ENCODE measurements around the gene JAKMIP2. TPM values are rescaled to one million over a fixed set of nuclear protein-coding genes. Genes with fewer than 3 reads are reported as not detected.
"Not testable (repeated sequence)": the region's sequence is repeated elsewhere in the genome, so short reads cannot be mapped to it uniquely, and the experiment has no call there.

Gene JAKMIP2
- total and polyA plus RNA-seq, 2 experiments from 2014 or later, result 0.23 TPM; not detected in 1

GRCh38 chr5:147805030-147805454, 22.5 kb upstream of the JAKMIP2 start:
- Histone ChIP-seq H3K9me2 (ENCODE audit: insufficient read depth) (no peaks in the 10 kb centered on the region), H3K9me3 (ENCODE audit: low read depth) (no peaks in the 10 kb centered on the region), H2AFZ (no peak overlapping the region), H3K27me3 (replicated peaks; ENCODE audit: insufficient read depth) (no peaks in the 10 kb centered on the region), H3F3A (ENCODE audit: insufficient read depth) (no peaks in the 10 kb centered on the region), H3K4me2 (ENCODE audit: unreplicated experiment) (no peak overlapping the region), H3K36me3 (ENCODE audit: low read depth) (no peaks in the 10 kb centered on the region), H3K9ac (no peak overlapping the region), H3K79me2 (ENCODE audit: insufficient read depth) (no peaks in the 10 kb centered on the region), H3K4me1 (ENCODE audit: insufficient read depth) (no peaks in the 10 kb centered on the region), H4K20me1 (ENCODE audit: insufficient read depth) (no peaks in the 10 kb centered on the region), H3K4me3 (no peak overlapping the region), H3K27ac (no peak overlapping the region)
- TF ChIP-seq EZH2phosphoT487 (IDR thresholded peaks at IDR 0.05; ENCODE audit: insufficient read depth, low read depth), result no peak
- TF ChIP-seq EZH2 (IDR thresholded peaks at IDR 0.05; ENCODE audit: insufficient read depth, poor library complexity, severe bottlenecking), result no peak
- 1 to 3% methylated on average over 6 of the region's 6 CpGs for WGBS, 2 experiments (ENCODE audit: low coverage in 1 of 2, low lambda C conversion rate in 2 of 2, missing lambda C conversion rate in 2 of 2)
- in situ Hi-C loops (cut with MboI), result loop anchor here (10.0 kb wide), 1 partner anchor 160 kb away; no protein-coding TSS in a partner anchor
- no peak for DNase-seq

- Histone ChIP-seq H3K4me2 (ENCODE audit: unreplicated experiment) (no peak overlapping the region), H3K27me3 (replicated peaks; ENCODE audit: insufficient read depth) (no peaks in the 10 kb centered on the region), H3K79me2 (ENCODE audit: insufficient read depth) (no peaks in the 10 kb centered on the region), H2AFZ (no peak overlapping the region), H3K27ac (no peak overlapping the region), H4K20me1 (ENCODE audit: insufficient read depth) (no peaks in the 10 kb centered on the region), H3K9ac (no peak overlapping the region), H3K4me3 (no peak overlapping the region), H3K36me3 (ENCODE audit: low read depth) (no peaks in the 10 kb centered on the region), H3K9me3 (ENCODE audit: low read depth) (no peaks in the 10 kb centered on the region), H3K4me1 (ENCODE audit: insufficient read depth) (no peaks in the 10 kb centered on the region), H3F3A (ENCODE audit: insufficient read depth) (no peaks in the 10 kb centered on the region), H3K9me2 (ENCODE audit: insufficient read depth) (no peaks in the 10 kb centered on the region)
- DNase-seq, result no peak
- no peak for TF ChIP-seq EZH2 (IDR thresholded peaks at IDR 0.05; ENCODE audit: insufficient read depth, poor library complexity, severe bottlenecking)
- no peak for TF ChIP-seq EZH2phosphoT487 (IDR thresholded peaks at IDR 0.05; ENCODE audit: insufficient read depth, low read depth)
- in situ Hi-C loops (cut with MboI), result loop anchor here (10.0 kb wide), 1 partner anchor 160 kb away; no protein-coding TSS in a partner anchor
- 33 to 44% methylated on average over 3 of the region's 3 CpGs for WGBS, 2 experiments (ENCODE audit: low coverage in 1 of 2, low lambda C conversion rate in 2 of 2, missing lambda C conversion rate in 2 of 2)
Observed at GRCh38 chr5:147804334-147804733, 21.8 kb upstream of the JAKMIP2 start.

DNA sequence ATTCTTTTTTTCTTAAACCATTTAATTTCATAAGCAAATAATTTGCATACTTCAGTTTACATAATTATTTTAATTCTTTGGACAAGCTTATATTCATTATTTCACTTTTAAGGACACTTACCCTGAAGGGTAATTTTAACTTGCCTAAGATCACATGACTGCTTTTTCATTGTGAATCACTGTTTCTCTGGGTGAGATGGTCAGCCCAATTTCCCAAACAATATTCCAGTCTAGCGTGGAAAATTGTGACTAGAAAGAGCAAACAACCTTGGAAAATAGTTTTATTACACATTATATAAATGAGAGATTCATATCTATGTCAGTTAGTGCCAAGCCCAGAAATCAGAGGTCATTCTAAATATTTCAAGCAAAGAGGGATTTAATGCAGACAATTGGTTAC, 21.4 kb upstream of the JAKMIP2 start:
- no peaks in the 10 kb centered on the region for H3K27me3 ChIP-seq (replicated peaks; ENCODE audit: insufficient read depth)
- no peaks in the 10 kb centered on the region for H3K79me2 ChIP-seq (ENCODE audit: insufficient read depth)
- in situ Hi-C loops (cut with MboI), result loop anchor here (10.0 kb wide), 1 partner anchor 159 kb away; no protein-coding TSS in a partner anchor
- H3K9me3 ChIP-seq (ENCODE audit: low read depth), result no peaks in the 10 kb centered on the region
- WGBS, 2 experiments (ENCODE audit: low coverage in 1 of 2, low lambda C conversion rate in 2 of 2, missing lambda C conversion rate in 2 of 2), result 0 to 8% methylated on average over 1 of the region's 1 CpG
- H3K4me1 ChIP-seq (ENCODE audit: insufficient read depth), result no peaks in the 10 kb centered on the region
- no peaks in the 10 kb centered on the region for H4K20me1 ChIP-seq (ENCODE audit: insufficient read depth)
- H3F3A ChIP-seq (ENCODE audit: insufficient read depth), result no peaks in the 10 kb centered on the region
- H3K4me2 ChIP-seq (ENCODE audit: unreplicated experiment), result no peak overlapping the region
- H2AFZ ChIP-seq, result no peak overlapping the region
- H3K27ac ChIP-seq, result no peak overlapping the region
- TF ChIP-seq EZH2phosphoT487 (IDR thresholded peaks at IDR 0.05; ENCODE audit: insufficient read depth, low read depth), result no peak
- no peak for TF ChIP-seq EZH2 (IDR thresholded peaks at IDR 0.05; ENCODE audit: insufficient read depth, poor library complexity, severe bottlenecking)
- H3K4me3 ChIP-seq, result no peak overlapping the region
- no peaks in the 10 kb centered on the region for H3K36me3 ChIP-seq (ENCODE audit: low read depth)
- DNase-seq, result no peak
- no peak overlapping the region for H3K9ac ChIP-seq
- H3K9me2 ChIP-seq (ENCODE audit: insufficient read depth), result no peaks in the 10 kb centered on the region

- H3K9me2 ChIP-seq (ENCODE audit: insufficient read depth); H3K27ac ChIP-seq; H4K20me1 ChIP-seq (ENCODE audit: insufficient read depth); H3K4me1 ChIP-seq (ENCODE audit: insufficient read depth); H3F3A ChIP-seq (ENCODE audit: insufficient read depth); H3K9ac ChIP-seq; H3K36me3 ChIP-seq (ENCODE audit: low read depth); H2AFZ ChIP-seq; H3K4me2 ChIP-seq (ENCODE audit: unreplicated experiment); H3K4me3 ChIP-seq; H3K9me3 ChIP-seq (ENCODE audit: low read depth); H3K79me2 ChIP-seq (ENCODE audit: insufficient read depth); H3K27me3 ChIP-seq (replicated peaks; ENCODE audit: insufficient read depth); DNase-seq: not testable (repeated sequence)
- in situ Hi-C loops (cut with MboI), result loop anchor here (10.0 kb wide), 1 partner anchor 158 kb away; no protein-coding TSS in a partner anchor
- 6 to 9% methylated on average over 3 of the region's 3 CpGs for WGBS, 2 experiments (ENCODE audit: low coverage in 1 of 2, low lambda C conversion rate in 2 of 2, missing lambda C conversion rate in 2 of 2)
Observed at GRCh38 chr5:147803161-147803560, 20.6 kb upstream of the JAKMIP2 start.

DNA sequence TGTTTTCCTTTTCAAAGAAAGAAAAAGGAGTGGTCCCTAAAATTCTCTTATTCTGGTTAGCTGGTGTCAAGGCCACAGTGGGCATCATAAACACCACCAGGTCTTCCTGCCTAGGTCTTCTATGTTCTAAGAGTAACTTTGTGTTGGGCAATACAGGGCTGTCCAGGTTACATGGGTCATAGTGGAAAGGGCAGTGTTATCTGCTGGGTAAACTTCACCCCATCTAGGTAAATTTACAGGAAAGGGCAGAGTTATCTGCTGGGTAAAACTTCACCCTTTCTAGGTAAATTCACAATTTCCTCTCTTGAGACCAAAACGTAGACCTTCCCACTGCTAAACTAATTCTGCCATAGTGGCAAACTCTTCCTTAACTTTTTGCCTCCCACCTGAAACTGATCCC, 18.9 kb upstream of the JAKMIP2 start:
- H2AFZ ChIP-seq, result no peak overlapping the region
- no peak overlapping the region for H3K9ac ChIP-seq
- no peak for DNase-seq
- 0 out of 2 replicates have a peak, but pooled peaks cover 5% of the 10 kb centered on the region for H3K27me3 ChIP-seq (replicated peaks; ENCODE audit: insufficient read depth)
- TF ChIP-seq EZH2phosphoT487 (IDR thresholded peaks at IDR 0.05; ENCODE audit: insufficient read depth, low read depth) (no peak), EZH2 (IDR thresholded peaks at IDR 0.05; ENCODE audit: insufficient read depth, poor library complexity, severe bottlenecking) (no peak)
- H4K20me1 ChIP-seq (ENCODE audit: insufficient read depth), result no peaks in the 10 kb centered on the region
- H3F3A ChIP-seq (ENCODE audit: insufficient read depth), result no peaks in the 10 kb centered on the region
- no peaks in the 10 kb centered on the region for H3K36me3 ChIP-seq (ENCODE audit: low read depth)
- H3K9me2 ChIP-seq (ENCODE audit: insufficient read depth), result no peaks in the 10 kb centered on the region
- no peak overlapping the region for H3K27ac ChIP-seq
- H3K4me2 ChIP-seq (ENCODE audit: unreplicated experiment), result no peak overlapping the region
- no peaks in the 10 kb centered on the region for H3K79me2 ChIP-seq (ENCODE audit: insufficient read depth)
- in situ Hi-C loops (cut with MboI), result loop anchor here (10.0 kb wide), 1 partner anchor 157 kb away; no protein-coding TSS in a partner anchor
- H3K4me3 ChIP-seq, result no peak overlapping the region
- H3K9me3 ChIP-seq (ENCODE audit: low read depth), result no peaks in the 10 kb centered on the region
- H3K4me1 ChIP-seq (ENCODE audit: insufficient read depth), result no peaks in the 10 kb centered on the region
- 0 to 7% methylated on average over 1 of the region's 1 CpG for WGBS, 2 experiments (ENCODE audit: low coverage in 1 of 2, low lambda C conversion rate in 2 of 2, missing lambda C conversion rate in 2 of 2)

Data from GM23248 (cell line).